ENCODE results near the gene SOX11.

SOX11 gene

DNA sequence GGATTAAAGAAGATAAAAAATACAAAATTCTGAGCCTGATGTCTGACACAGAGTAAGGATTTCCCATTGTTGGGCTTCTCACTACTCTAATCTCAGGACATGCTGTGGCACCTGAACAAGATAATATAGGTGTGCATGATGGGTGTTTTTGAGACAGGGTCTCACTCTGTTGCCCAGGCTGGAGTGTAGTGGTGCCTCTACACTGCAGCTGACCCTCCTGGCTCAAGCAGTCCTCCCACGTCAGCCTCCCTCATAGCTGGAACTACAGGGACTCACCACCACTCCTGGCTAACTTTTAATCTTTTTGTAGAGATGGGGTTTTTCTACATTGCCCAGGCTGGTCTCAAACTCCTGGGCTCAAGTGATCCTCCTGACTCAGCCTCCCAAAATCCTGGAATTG is 32.9 kb downstream of the SOX11 start:
- DNase-seq: no peak

- DNase-seq: no peak
Observed at GRCh38 chr2:5725794-5726463, 33.7 kb downstream of the SOX11 start.

DNA sequence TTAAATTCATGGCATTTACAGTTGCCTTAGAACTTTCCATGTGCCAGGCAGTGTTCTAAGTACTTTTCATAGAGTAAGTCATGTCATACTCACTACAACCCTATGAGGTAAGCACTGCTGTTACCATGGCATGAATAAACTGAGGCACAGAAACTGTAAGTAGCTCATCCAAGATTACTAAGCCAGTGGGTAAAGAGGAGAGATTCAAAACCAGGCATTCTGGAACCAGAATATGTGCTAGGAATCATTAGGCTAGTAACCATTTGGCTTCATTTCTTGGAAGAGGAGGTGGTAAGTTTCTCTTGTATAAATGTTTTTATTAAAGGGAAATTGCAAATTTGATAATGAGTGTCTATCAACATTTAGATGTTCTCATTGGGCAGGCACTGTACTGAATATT is 35.1 kb downstream of the SOX11 start:
- no peak for DNase-seq

- no peak for DNase-seq
Observed at GRCh38 chr2:5729416-5729815, 37.2 kb downstream of the SOX11 start.

DNA sequence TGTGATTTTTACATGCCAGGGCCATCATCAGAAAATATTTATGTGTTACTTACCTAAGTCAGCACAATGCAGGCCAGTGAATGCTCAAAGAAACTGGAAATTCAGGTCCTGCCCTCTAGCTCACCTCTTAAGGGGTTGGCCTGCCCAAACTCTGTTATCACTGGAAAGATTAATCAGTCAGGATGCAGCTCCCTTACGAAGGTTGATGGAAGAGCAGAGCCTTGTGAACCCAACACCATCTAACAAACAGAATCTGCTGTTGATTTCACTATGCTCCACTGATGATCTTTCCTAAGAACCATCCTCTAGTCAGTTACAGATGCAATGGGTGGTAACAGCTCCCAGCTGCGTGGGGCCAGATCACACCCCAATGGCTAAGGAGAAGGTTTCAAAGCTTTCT is 38.2 kb downstream of the SOX11 start:
- DNase-seq: no peak

DNA sequence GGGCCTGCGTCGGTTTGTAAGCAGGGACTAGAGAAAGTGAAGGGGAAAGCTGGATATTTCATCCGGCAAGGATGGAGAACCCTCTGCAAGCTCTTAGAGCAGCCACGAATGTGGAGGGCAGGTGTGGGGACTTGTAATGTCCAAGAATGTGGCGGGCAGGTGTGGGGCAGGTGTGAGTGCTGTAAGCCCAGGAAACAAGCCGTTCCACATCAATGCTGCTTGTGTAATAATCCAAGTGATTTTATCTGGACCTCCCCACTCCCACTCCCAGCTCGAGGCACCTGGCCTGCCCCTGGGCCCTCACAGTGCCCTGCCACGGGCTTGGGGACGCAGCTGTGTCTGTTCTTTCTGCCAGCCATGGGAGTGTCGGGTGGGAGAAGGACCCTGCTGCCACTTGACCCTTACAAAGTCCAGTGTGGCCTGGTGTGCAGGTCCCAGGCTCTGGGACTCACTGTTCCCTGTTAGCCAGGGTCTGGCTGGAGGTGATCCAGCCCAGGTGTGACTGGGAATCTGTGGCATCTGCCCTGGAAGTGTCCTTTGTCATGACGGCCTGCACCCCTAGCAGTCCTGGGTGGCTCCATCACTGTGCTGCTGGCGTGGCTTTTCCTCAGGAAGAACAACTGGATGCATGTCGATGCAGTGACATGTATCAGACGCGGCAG is 42.8 kb downstream of the SOX11 start:
- DNase-seq: no peak

GRCh38 chr2:5735521-5735861 is 43.3 kb downstream of the SOX11 start:
- no peak for DNase-seq

GRCh38 chr2:5736050-5736449 is 43.9 kb downstream of the SOX11 start:
- no peak for DNase-seq

GRCh38 chr2:5736886-5737285 is 44.7 kb downstream of the SOX11 start:
- no peak for DNase-seq

- DNase-seq: no peak
Observed at GRCh38 chr2:5740053-5740452, 47.9 kb downstream of the SOX11 start.

- DNase-seq: no peak
Observed at GRCh38 chr2:5740817-5741216, 48.6 kb downstream of the SOX11 start.

DNA sequence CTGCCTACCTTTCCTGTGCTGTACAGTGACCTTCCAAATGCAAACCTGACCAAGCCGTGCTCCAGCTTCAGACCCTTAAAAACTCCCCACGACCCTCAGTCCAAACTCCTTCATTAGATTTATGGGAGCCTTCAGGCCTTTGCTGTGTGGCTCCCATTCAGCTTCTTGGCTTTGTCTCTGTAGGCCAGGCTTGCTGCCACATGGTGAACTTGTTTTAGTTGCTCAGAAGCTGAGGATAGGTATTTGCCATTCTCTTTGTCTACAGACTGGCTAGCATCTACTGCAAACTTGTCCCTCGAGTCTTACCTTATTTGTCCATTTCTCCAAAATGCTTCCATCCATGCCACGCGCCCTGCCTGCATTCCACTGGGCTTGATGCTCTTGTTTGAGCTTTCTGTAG is 49.1 kb downstream of the SOX11 start:
- no peak for DNase-seq

DNA sequence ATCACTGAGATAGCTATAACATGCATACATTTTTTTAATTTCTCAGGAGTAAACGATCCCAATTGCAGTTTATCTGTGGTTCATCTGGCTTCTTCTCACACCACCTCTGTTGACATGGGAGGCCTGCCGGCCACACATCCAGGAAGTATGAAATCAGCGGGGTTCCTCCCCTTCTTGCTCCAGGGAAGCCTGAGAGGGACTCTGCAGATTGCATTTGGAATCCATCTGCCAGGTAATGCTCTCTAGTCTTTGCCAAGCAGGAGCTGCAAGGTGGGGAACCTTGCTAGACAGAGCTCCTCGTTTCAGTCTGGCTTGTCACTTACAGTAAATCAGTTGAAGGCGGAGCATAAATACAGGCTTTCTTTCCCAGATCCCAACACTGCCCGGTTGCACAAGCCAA is 49.9 kb downstream of the SOX11 start:
- DNase-seq: no peak

DNA sequence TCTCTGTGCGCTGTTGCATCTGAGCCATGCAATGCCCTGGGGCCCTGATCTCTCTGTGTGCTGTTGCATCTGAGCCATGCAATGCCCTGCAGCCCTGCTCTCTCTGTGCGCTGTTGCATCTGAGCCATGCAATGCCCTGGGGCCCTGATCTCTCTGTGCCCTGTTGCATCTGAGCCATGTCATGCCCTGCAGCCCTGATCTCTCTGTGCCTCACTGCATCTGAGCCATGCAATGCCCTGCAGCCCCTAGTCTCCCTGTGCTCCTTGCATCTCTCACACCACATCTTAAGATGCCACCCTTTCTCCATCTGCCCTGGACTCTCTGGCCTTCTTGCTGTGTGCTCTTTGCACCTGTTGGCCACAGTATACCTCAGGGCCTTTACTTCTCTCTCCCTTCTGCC is 56.2 kb downstream of the SOX11 start:
- no peak for DNase-seq

DNA sequence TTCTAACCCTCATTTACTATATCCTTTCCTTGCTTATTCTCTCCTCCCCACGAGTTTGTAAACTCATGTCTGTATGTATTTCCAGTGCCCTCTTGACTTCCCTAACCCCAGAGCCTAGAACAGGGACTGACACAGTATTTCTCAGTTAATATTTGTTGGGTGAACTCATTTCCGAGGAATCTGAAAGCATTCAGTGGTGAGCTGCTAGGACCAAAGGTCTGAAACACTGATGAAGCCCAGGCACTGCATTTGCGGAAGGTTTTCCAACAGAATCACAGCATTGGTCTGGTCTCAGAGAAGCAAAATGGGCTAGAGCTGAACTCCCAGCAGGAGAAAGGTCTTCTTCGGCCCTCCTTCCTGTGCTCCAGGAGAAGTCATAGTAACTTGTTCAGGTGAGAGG is 56.8 kb downstream of the SOX11 start:
- DNase-seq: no peak

- no peak for DNase-seq
Observed at GRCh38 chr2:5749347-5749746, 57.2 kb downstream of the SOX11 start.

All from activated gamma-delta T cell (primary cell).